HG03108 (cell line): ENCODE measurements around the gene DGLUCY.
"Not testable (repeated sequence)": the region's sequence is repeated elsewhere in the genome, so short reads cannot be mapped to it uniquely, and the experiment has no call there.

Experiments used
- ATAC-seq: cut with Tn5 transposase; IDR thresholded peaks from one replicate; pipeline ENCODE4 v1.9.1; 2021; ENCODE audit warnings: moderate library complexity; ENCODE audit not compliant: unreplicated experiment

DGLUCY gene

GRCh38 chr14:91138511-91139359 lies 24.9 kb downstream of the DGLUCY start:
- no peak for ATAC-seq

- no peak for ATAC-seq
These were observed 25.9 kb downstream of the DGLUCY start for GRCh38 chr14:91139776-91140175.

GRCh38 chr14:91140672-91141071 lies 26.8 kb downstream of the DGLUCY start:
- no peak for ATAC-seq

GRCh38 chr14:91142214-91142668 lies 28.4 kb downstream of the DGLUCY start:
- ATAC-seq: peak; percentile 96

- ATAC-seq: no peak
These were observed 30.0 kb downstream of the DGLUCY start for GRCh38 chr14:91143862-91144261.

- no peak for ATAC-seq
These were observed 30.7 kb downstream of the DGLUCY start for GRCh38 chr14:91144425-91145145.

GRCh38 chr14:91145391-91146160 lies 31.7 kb downstream of the DGLUCY start:
- ATAC-seq: no peak

- ATAC-seq: no peak
These were observed 32.8 kb downstream of the DGLUCY start for GRCh38 chr14:91146661-91147060.

- no peak for ATAC-seq
These were observed 35.6 kb downstream of the DGLUCY start for GRCh38 chr14:91149462-91149861.

- no peak for ATAC-seq
These were observed 38.6 kb downstream of the DGLUCY start for GRCh38 chr14:91152499-91152898.

GRCh38 chr14:91153360-91153759 lies 39.5 kb downstream of the DGLUCY start:
- ATAC-seq: no peak

- ATAC-seq: no peak
These were observed 41.2 kb downstream of the DGLUCY start for GRCh38 chr14:91154851-91155625.

- no peak for ATAC-seq
These were observed 41.8 kb downstream of the DGLUCY start for GRCh38 chr14:91155626-91156089.

- not testable (repeated sequence) for ATAC-seq
These were observed 42.3 kb downstream of the DGLUCY start for GRCh38 chr14:91156142-91156666.

GRCh38 chr14:91156877-91157276 lies 43.0 kb downstream of the DGLUCY start:
- ATAC-seq: not testable (repeated sequence)

GRCh38 chr14:91158091-91158790 lies 44.4 kb downstream of the DGLUCY start:
- no peak for ATAC-seq

- ATAC-seq: no peak
These were observed 45.3 kb downstream of the DGLUCY start for GRCh38 chr14:91159182-91159581.

GRCh38 chr14:91159906-91160305 lies 46.0 kb downstream of the DGLUCY start:
- no peak for ATAC-seq

- no peak for ATAC-seq
These were observed 49.4 kb downstream of the DGLUCY start for GRCh38 chr14:91163316-91163715.

- ATAC-seq: no peak
These were observed 50.8 kb downstream of the DGLUCY start for GRCh38 chr14:91164676-91165075.
